Measurements from ENCODE around the gene STARD6. TPM values are rescaled to one million over a fixed set of nuclear protein-coding genes. Genes with fewer than 3 reads are reported as not detected.
"Not testable (repeated sequence)": the region's sequence is repeated elsewhere in the genome, so short reads cannot be mapped to it uniquely, and the experiment has no call there.

Gene STARD6
- total RNA-seq, 1 donor from 2014 or later, result not detected

- no peak for DNase-seq
Observed at GRCh38 chr18:54335638-54336173, 22.0 kb downstream of the STARD6 start.

GRCh38 chr18:54330768-54331548 lies 26.7 kb downstream of the STARD6 start:
- peak; percentile 1 for DNase-seq

GRCh38 chr18:54329787-54330186 lies 27.9 kb downstream of the STARD6 start:
- no peak for DNase-seq

- no peak for DNase-seq
Observed at GRCh38 chr18:54327818-54328217, 29.8 kb downstream of the STARD6 start.

- DNase-seq, result no peak
Observed at GRCh38 chr18:54323970-54324369, 33.7 kb downstream of the STARD6 start.

GRCh38 chr18:54323561-54323960 lies 34.1 kb downstream of the STARD6 start:
- no peak for DNase-seq

GRCh38 chr18:54316071-54316820 lies 41.4 kb downstream of the STARD6 start:
- no peak for DNase-seq

- not testable (repeated sequence) for DNase-seq
Observed at GRCh38 chr18:54309564-54309963, 48.1 kb downstream of the STARD6 start.

- no peak for DNase-seq
Observed at GRCh38 chr18:54303408-54303807, 54.2 kb downstream of the STARD6 start.

GRCh38 chr18:54298991-54299390 lies 58.7 kb downstream of the STARD6 start:
- not testable (repeated sequence) for DNase-seq

- peak; percentile 35 for DNase-seq
Observed at GRCh38 chr18:54296062-54296461, 61.6 kb downstream of the STARD6 start.

GRCh38 chr18:54294274-54294673 lies 63.4 kb downstream of the STARD6 start:
- DNase-seq, result no peak

- DNase-seq, result peak; percentile 41
Observed at GRCh38 chr18:54284981-54285785, 72.5 kb downstream of the STARD6 start.

GRCh38 chr18:54284535-54284934 lies 73.1 kb downstream of the STARD6 start:
- DNase-seq, result no peak

- no peak for DNase-seq
Observed at GRCh38 chr18:54280220-54280569, 77.5 kb downstream of the STARD6 start.

- DNase-seq, result no peak
Observed at GRCh38 chr18:54279477-54280219, 78.0 kb downstream of the STARD6 start.

- no peak for DNase-seq
Observed at GRCh38 chr18:54278615-54279014, 79.0 kb downstream of the STARD6 start.

- no peak for DNase-seq
Observed at GRCh38 chr18:54277899-54278298, 79.8 kb downstream of the STARD6 start.
